PC-9 (cell line): Measurements from ENCODE around the gene MS4A7. TPM values are rescaled to one million over a fixed set of nuclear protein-coding genes. Genes with fewer than 3 reads are reported as not detected.

Experiments
- BruUV-seq: library from RNA; stranded (reverse); fragments of 400-500 nt; replicated peaks from 2 replicates; lab custom pipeline; 2021; lab: Mats Ljungman, UMichigan
- CTCF ChIA-PET: fragments of 300-600 bp; sonication (Branson Sonifier 250); formaldehyde crosslinking; loops from one replicate; lab custom pipeline; 2022; ENCODE audit warnings: antibody characterized with exemption; lab: Charles Lee
- POLR2A ChIA-PET: fragments of 300-600 bp; sonication (Branson Sonifier 250); formaldehyde crosslinking; loops from one replicate; lab custom pipeline; 2022; ENCODE audit warnings: antibody characterized with exemption; ENCODE audit not compliant: unreplicated experiment; lab: Charles Lee
- DNase-seq, 2 experiments: peaks; one replicate each; pipeline versions ENCODE4 v3.0.0 to v3.0.0-alpha.2; 2015 to 2022; ENCODE audit warnings: mixed read lengths in 1 of 2
- H2AFZ ChIP-seq: fragments of 200-600 bp; sonication (generic); 2 replicates; pipeline ENCODE4 v1.8.1; 2017; ENCODE audit warnings: antibody characterized with exemption
- H3F3A ChIP-seq: fragments of 200-600 bp; sonication (generic); 2 replicates; pipeline ENCODE4 v1.8.1; 2017; ENCODE audit warnings: antibody characterized with exemption, mild to moderate bottlenecking, low read depth; ENCODE audit not compliant: insufficient read depth
- H3K27ac ChIP-seq: fragments of 200-600 bp; sonication (generic); 2 replicates; pipeline ENCODE4 v1.6.1; 2016; ENCODE audit warnings: mixed run types
- H3K27me3 ChIP-seq: fragments of 200-600 bp; sonication (generic); 2 replicates; pipeline ENCODE4 v1.6.1; 2016; ENCODE audit warnings: low read depth, mixed run types; ENCODE audit not compliant: insufficient read depth
- H3K36me3 ChIP-seq: fragments of 200-600 bp; sonication (generic); 2 replicates; pipeline ENCODE4 v1.6.1; 2016; ENCODE audit warnings: low read depth, mixed run types
- H3K4me1 ChIP-seq: fragments of 200-600 bp; sonication (generic); replicated peaks from 2 replicates; pipeline ENCODE4 v1.6.1; 2016; ENCODE audit warnings: mixed run types; ENCODE audit not compliant: insufficient read depth
- H3K4me2 ChIP-seq: fragments of 200-600 bp; sonication (generic); 2 replicates; pipeline ENCODE4 v1.6.1; 2017; ENCODE audit warnings: mixed run types
- H3K4me3 ChIP-seq: fragments of 200-600 bp; sonication (generic); 2 replicates; pipeline ENCODE4 v1.6.1; 2016; ENCODE audit warnings: mixed run types
- H3K79me2 ChIP-seq: fragments of 200-600 bp; sonication (generic); 2 replicates; pipeline ENCODE4 v1.6.1; 2017; ENCODE audit warnings: low read depth, mixed run types
- H3K9me2 ChIP-seq: fragments of 200-600 bp; sonication (generic); 2 replicates; pipeline ENCODE4 v1.8.1; 2017; ENCODE audit warnings: mild to moderate bottlenecking; ENCODE audit not compliant: insufficient read depth
- H3K9me3 ChIP-seq: fragments of 200-600 bp; sonication (generic); 2 replicates; pipeline ENCODE4 v1.8.1; 2016; ENCODE audit warnings: low read depth; ENCODE audit not compliant: insufficient read depth
- H4K20me1 ChIP-seq: fragments of 200-600 bp; sonication (generic); 2 replicates; pipeline ENCODE4 v1.8.1; 2017; ENCODE audit not compliant: insufficient read depth
- EZH2 ChIP-seq: fragments of 200-600 bp; sonication (generic); IDR thresholded peaks from 2 replicates; pipeline ENCODE4 v1.8.0; 2017; ENCODE audit warnings: antibody characterized with exemption, low read depth
- intact Hi-C: fragments of 100-400 bp; cut with micrococcal nuclease; formaldehyde crosslinking; loops from one replicate; pipeline ENCODE4 v1.10.0; 2022; ENCODE audit not compliant: unreplicated experiment
- total RNA-seq: library from RNA; stranded (reverse); gene quantifications from 2 replicates; pipeline ENCODE4 v1.2.3, GENCODE V29; 2021
- TF ChIP-seq, protein P1 (sequence below): fragments of 200-600 bp; sonication (generic); conservative IDR thresholded peaks from 2 replicates; pipeline ENCODE4 v1.6.1; 2017; ENCODE audit warnings: mixed run types, antibody characterized with exemption, mild to moderate bottlenecking, moderate library complexity

MS4A7 gene
- total RNA-seq, 1 experiment from 2014 or later, result not detected

DNA sequence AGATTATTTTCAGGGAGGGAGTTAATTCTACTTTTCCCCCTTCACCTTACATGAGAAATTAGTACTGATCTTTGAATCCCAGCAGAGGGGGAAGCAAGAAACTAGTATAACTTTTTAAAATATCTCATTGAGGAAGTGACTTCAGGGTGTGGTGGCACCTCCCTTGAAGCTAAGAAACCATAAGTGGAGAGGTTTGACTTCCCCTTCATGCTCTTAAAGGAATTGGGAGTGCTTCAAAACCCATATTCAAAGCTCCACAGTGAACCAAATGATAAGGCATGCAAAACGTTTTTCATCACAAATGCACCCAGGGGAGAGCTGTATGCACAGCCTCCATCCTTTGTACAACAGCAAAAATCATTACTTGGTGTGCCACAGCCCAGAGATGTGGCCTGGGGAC, 18.5 kb downstream of the MS4A7 start:
- CTCF ChIA-PET, result no interaction called here
- H3F3A ChIP-seq, result no peaks in the 10 kb centered on the region
- no peaks in the 10 kb centered on the region for H3K79me2 ChIP-seq
- no peaks in the 10 kb centered on the region for H4K20me1 ChIP-seq
- no peak overlapping the region for H3K4me2 ChIP-seq
- H3K4me3 ChIP-seq, result no peak overlapping the region
- H3K27ac ChIP-seq, result no peak overlapping the region
- no peaks in the 10 kb centered on the region for H3K9me3 ChIP-seq
- H3K36me3 ChIP-seq, result no peaks in the 10 kb centered on the region
- H3K9me2 ChIP-seq, result no peaks in the 10 kb centered on the region
- peaks cover 25% of the 10 kb centered on the region for H3K27me3 ChIP-seq
- H3K4me1 ChIP-seq, result no peaks in the 10 kb centered on the region
- no peak for DNase-seq
- TF ChIP-seq EZH2, result no peak
- TF ChIP-seq, protein P1, sequence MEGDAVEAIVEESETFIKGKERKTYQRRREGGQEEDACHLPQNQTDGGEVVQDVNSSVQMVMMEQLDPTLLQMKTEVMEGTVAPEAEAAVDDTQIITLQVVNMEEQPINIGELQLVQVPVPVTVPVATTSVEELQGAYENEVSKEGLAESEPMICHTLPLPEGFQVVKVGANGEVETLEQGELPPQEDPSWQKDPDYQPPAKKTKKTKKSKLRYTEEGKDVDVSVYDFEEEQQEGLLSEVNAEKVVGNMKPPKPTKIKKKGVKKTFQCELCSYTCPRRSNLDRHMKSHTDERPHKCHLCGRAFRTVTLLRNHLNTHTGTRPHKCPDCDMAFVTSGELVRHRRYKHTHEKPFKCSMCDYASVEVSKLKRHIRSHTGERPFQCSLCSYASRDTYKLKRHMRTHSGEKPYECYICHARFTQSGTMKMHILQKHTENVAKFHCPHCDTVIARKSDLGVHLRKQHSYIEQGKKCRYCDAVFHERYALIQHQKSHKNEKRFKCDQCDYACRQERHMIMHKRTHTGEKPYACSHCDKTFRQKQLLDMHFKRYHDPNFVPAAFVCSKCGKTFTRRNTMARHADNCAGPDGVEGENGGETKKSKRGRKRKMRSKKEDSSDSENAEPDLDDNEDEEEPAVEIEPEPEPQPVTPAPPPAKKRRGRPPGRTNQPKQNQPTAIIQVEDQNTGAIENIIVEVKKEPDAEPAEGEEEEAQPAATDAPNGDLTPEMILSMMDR, result no peak
- BruUV-seq, result no TSS peak
- POLR2A ChIA-PET, result no interaction called here
- H2AFZ ChIP-seq, result no peak overlapping the region
- intact Hi-C loops, result no loop called here

DNA sequence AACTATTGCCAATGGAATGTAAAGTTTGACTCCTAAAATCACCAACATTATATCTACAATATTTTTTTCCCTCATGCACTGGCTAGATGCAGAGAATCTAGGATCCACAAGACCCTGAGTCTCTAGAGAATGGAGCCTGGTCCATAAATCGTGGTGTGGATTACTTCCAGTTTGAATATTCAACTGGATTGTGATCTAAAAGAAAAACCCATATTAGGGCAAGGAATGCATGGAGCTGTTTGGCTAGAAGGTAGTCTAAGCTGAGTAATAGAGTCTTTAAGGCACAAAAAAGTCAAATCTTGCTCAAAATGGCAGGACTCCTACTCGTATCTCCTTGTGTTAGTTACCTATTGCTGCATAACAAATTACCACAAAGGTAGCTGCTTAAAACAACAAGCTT, 41.7 kb downstream of the MS4A7 start:
- H3K9me2 ChIP-seq, result no peaks in the 10 kb centered on the region
- H3K36me3 ChIP-seq, result no peaks in the 10 kb centered on the region
- H2AFZ ChIP-seq, result no peak overlapping the region
- POLR2A ChIA-PET, result no interaction called here
- CTCF ChIA-PET, result no interaction called here
- TF ChIP-seq, protein P1, result no peak
- no peak for TF ChIP-seq EZH2
- no peak overlapping the region for H3K4me3 ChIP-seq
- H4K20me1 ChIP-seq, result no peaks in the 10 kb centered on the region
- H3K79me2 ChIP-seq, result no peaks in the 10 kb centered on the region
- H3K27ac ChIP-seq, result no peak overlapping the region
- no peak for DNase-seq
- intact Hi-C loops, result no loop called here
- no peaks in the 10 kb centered on the region for H3K4me1 ChIP-seq
- H3F3A ChIP-seq, result no peaks in the 10 kb centered on the region
- no peaks in the 10 kb centered on the region for H3K9me3 ChIP-seq
- no TSS peak for BruUV-seq
- H3K27me3 ChIP-seq, result 0 out of 2 replicates have a peak, but pooled peaks cover 10% of the 10 kb centered on the region
- H3K4me2 ChIP-seq, result no peak overlapping the region

DNA sequence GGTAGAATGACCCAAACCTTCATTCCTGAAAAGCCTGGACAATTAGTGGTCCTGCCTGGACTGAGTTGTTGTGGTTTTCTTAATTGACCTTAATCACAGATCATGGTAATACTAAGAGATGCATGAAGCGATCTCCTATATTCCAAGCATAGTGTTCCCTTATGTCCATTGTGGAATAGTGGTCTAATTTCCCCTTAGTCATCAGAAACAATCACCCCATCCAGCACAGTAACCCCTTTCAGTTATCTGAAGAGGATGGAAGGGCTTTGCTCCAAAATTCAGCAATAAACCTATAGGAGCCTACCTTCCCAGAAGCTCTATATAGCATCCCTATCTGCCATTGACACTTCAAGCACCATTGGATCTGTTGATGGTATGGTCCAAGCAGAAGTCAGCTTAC, 44.3 kb downstream of the MS4A7 start:
- H3K9me3 ChIP-seq, result no peaks in the 10 kb centered on the region
- H3K79me2 ChIP-seq, result no peaks in the 10 kb centered on the region
- no peaks in the 10 kb centered on the region for H3K9me2 ChIP-seq
- H3F3A ChIP-seq, result no peaks in the 10 kb centered on the region
- no peak overlapping the region for H3K27ac ChIP-seq
- no peaks in the 10 kb centered on the region for H3K36me3 ChIP-seq
- no peak overlapping the region for H3K4me2 ChIP-seq
- CTCF ChIA-PET, result no interaction called here
- TF ChIP-seq, protein P1, result no peak
- TF ChIP-seq EZH2, result no peak
- H3K4me3 ChIP-seq, result no peak overlapping the region
- POLR2A ChIA-PET, result no interaction called here
- H3K27me3 ChIP-seq, result peaks cover 7% of the 10 kb centered on the region
- no peaks in the 10 kb centered on the region for H3K4me1 ChIP-seq
- no TSS peak for BruUV-seq
- intact Hi-C loops, result no loop called here
- no peak for DNase-seq
- no peak overlapping the region for H2AFZ ChIP-seq
- no peaks in the 10 kb centered on the region for H4K20me1 ChIP-seq
